Measurements from ENCODE around the gene PARP16.
"Not testable (repeated sequence)": the region's sequence is repeated elsewhere in the genome, so short reads cannot be mapped to it uniquely, and the experiment has no call there.

PARP16 gene

DNA sequence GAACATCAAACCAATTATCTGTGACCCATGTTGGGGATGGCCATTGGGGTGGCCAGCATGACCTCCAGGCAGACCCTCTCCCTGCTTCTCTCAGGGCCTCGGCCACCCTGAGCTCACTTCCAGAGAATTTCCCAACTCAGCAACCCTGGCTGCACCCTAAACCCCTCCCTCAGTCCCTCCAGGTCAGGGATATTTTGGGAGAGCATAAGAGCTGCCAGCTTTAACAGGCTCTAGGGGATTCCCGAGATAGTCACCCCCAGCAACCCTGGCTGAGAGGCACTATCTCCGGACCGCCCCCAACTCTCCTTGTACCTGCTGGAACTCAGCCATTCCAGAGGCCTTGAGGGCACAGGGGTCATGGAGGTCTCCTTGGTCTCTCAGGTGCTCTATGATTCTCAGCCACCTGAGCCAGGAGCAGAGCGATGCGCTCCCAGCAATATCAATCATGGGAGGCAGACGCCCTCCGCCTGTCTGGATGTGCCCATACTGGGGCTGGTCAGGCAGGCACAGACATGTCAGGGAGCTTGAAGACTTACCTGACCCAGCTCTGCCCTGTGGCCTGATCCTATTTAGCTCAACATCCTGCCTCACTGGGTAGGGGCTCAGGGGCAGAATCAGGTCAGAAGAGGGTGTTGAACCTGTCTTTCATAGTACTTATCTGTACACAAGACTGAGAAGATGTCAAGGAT lies 40.5 kb downstream of the PARP16 start:
- DNase-seq (ENCODE audit: low read depth, low spot score), result no peak
- Histone ChIP-seq H3K9me3 (ENCODE audit: low read depth, low read length) (no peaks in the 10 kb centered on the region), H3K4me3 (no peak overlapping the region), H3K27ac (no peak overlapping the region), H3K9ac (ENCODE audit: insufficient read length) (no peak overlapping the region), H3K36me3 (ENCODE audit: insufficient read depth, low read length) (no peaks in the 10 kb centered on the region)
- TF ChIP-seq POLR2AphosphoS5 (IDR thresholded peaks at IDR 0.05; ENCODE audit: borderline replicate concordance, low read depth, low read length), result no peak
- no peak for TF ChIP-seq FOXP2 (optimal IDR thresholded peaks at IDR 0.05; ENCODE audit: control extremely low read depth, extremely low read length, insufficient read depth)

- Histone ChIP-seq H3K9me3 (ENCODE audit: low read depth, low read length) (no peaks in the 10 kb centered on the region), H3K36me3 (ENCODE audit: insufficient read depth, low read length) (no peaks in the 10 kb centered on the region), H3K9ac (ENCODE audit: insufficient read length) (no peak overlapping the region), H3K27ac (no peak overlapping the region), H3K4me3 (no peak overlapping the region)
- TF ChIP-seq FOXP2 (optimal IDR thresholded peaks at IDR 0.05; ENCODE audit: control extremely low read depth, extremely low read length, insufficient read depth), result no peak
- TF ChIP-seq EZH2 (IDR thresholded peaks at IDR 0.05), result no peak
- TF ChIP-seq POLR2AphosphoS5 (IDR thresholded peaks at IDR 0.05; ENCODE audit: borderline replicate concordance, low read depth, low read length), result no peak
- DNase-seq (ENCODE audit: low read depth, low spot score), result no peak
Measured at GRCh38 chr15:65245096-65245856, 41.4 kb downstream of the PARP16 start.

DNA sequence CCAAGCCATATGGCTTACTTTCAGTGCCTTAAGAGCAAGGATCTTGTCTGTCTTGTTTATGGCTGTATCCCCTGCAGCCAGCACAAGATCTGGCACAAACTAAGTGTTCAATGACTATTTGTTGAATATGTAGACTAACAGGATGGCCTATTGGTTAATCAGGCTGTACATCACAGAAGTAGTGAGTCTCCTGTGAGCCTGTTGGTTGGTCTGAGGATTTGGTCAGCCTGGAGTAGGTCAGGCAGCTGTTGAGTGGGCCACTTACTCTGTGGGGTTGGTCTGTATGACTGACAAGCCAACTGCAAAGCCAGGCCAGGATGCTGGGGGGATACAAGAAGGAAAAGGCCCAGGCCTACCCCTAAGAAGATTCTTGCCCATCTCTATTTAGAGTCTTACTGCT lies 42.0 kb downstream of the PARP16 start:
- Histone ChIP-seq H3K36me3 (ENCODE audit: insufficient read depth, low read length) (no peaks in the 10 kb centered on the region), H3K9me3 (ENCODE audit: low read depth, low read length) (no peaks in the 10 kb centered on the region), H3K9ac (ENCODE audit: insufficient read length) (no peak overlapping the region), H3K27ac (no peak overlapping the region), H3K4me3 (no peak overlapping the region)
- no peak for DNase-seq (ENCODE audit: low read depth, low spot score)
- TF ChIP-seq EZH2 (IDR thresholded peaks at IDR 0.05) (no peak), POLR2AphosphoS5 (IDR thresholded peaks at IDR 0.05; ENCODE audit: borderline replicate concordance, low read depth, low read length) (no peak), FOXP2 (optimal IDR thresholded peaks at IDR 0.05; ENCODE audit: control extremely low read depth, extremely low read length, insufficient read depth) (no peak)

GRCh38 chr15:65236443-65236842 lies 50.2 kb downstream of the PARP16 start:
- not testable (repeated sequence) for H3K4me3 ChIP-seq; H3K9me3 ChIP-seq (ENCODE audit: low read depth, low read length); H3K27ac ChIP-seq; H3K9ac ChIP-seq (ENCODE audit: insufficient read length); H3K36me3 ChIP-seq (ENCODE audit: insufficient read depth, low read length); DNase-seq (ENCODE audit: low read depth, low spot score)

DNA sequence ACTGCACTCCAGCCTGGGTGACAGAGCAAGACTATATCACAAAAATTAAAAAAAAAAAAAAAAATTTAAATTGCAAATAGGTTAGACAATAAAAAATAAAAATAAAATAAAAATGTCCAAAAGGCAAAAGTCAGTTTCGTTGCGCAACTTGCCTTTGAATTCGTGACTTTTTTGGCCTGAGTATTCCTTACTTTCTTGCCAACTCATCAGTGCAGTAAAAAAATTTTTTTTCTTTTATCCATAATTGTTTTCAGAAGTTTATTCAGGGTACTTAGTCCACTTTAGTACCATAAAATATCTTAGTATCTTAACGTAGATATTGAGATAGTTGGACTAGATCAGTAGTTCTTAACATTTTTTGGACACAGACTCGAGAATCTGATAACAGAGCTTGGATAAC lies 53.0 kb downstream of the PARP16 start:
- DNase-seq (ENCODE audit: low read depth, low spot score), result no peak
- Histone ChIP-seq H3K9ac (ENCODE audit: insufficient read length) (no peak overlapping the region), H3K4me3 (no peak overlapping the region), H3K27ac (no peak overlapping the region), H3K9me3 (ENCODE audit: low read depth, low read length) (no peaks in the 10 kb centered on the region), H3K36me3 (ENCODE audit: insufficient read depth, low read length) (no peaks in the 10 kb centered on the region)
- no peak for TF ChIP-seq POLR2AphosphoS5 (IDR thresholded peaks at IDR 0.05; ENCODE audit: borderline replicate concordance, low read depth, low read length)
- TF ChIP-seq FOXP2 (optimal IDR thresholded peaks at IDR 0.05; ENCODE audit: control extremely low read depth, extremely low read length, insufficient read depth), result no peak
- TF ChIP-seq EZH2 (IDR thresholded peaks at IDR 0.05), result no peak

DNA sequence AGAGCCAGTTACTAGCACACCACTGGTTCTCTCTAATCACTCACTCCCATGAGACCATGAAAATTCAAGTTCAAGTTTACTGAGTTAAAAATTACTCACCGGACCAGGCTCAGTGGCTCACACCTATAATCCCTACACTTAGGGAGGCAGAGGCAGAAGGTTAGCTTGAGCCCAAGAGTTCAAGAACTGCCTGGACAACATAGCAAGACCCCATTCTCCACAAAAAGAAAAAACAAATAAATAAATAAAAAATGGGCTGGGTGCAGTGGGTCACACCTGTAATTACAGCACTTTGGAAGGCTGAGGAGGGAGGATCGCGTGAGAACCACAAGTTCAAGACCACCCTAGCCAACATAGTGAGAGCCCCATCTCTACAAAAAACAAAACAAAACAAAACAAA lies 54.2 kb downstream of the PARP16 start:
- Histone ChIP-seq H3K4me3 (no peak overlapping the region), H3K27ac (no peak overlapping the region), H3K36me3 (ENCODE audit: insufficient read depth, low read length) (no peaks in the 10 kb centered on the region), H3K9ac (ENCODE audit: insufficient read length) (no peak overlapping the region), H3K9me3 (ENCODE audit: low read depth, low read length) (no peaks in the 10 kb centered on the region)
- no peak for DNase-seq (ENCODE audit: low read depth, low spot score)
- TF ChIP-seq EZH2 (IDR thresholded peaks at IDR 0.05) (no peak), POLR2AphosphoS5 (IDR thresholded peaks at IDR 0.05; ENCODE audit: borderline replicate concordance, low read depth, low read length) (no peak), FOXP2 (optimal IDR thresholded peaks at IDR 0.05; ENCODE audit: control extremely low read depth, extremely low read length, insufficient read depth) (no peak)

- TF ChIP-seq EZH2 (IDR thresholded peaks at IDR 0.05) (no peak), POLR2AphosphoS5 (IDR thresholded peaks at IDR 0.05; ENCODE audit: borderline replicate concordance, low read depth, low read length) (no peak), FOXP2 (optimal IDR thresholded peaks at IDR 0.05; ENCODE audit: control extremely low read depth, extremely low read length, insufficient read depth) (no peak)
- no peak for DNase-seq (ENCODE audit: low read depth, low spot score)
- no peak overlapping the region for H3K9ac ChIP-seq (ENCODE audit: insufficient read length)
- no peak overlapping the region for H3K4me3 ChIP-seq
- H3K27ac ChIP-seq, result no peak overlapping the region
- H3K9me3 ChIP-seq (ENCODE audit: low read depth, low read length), result no peaks in the 10 kb centered on the region
- no peaks in the 10 kb centered on the region for H3K36me3 ChIP-seq (ENCODE audit: insufficient read depth, low read length)
Measured at GRCh38 chr15:65231306-65231705, 55.4 kb downstream of the PARP16 start.

GRCh38 chr15:65226901-65227300 lies 59.8 kb downstream of the PARP16 start:
- H3K9ac ChIP-seq (ENCODE audit: insufficient read length); H3K36me3 ChIP-seq (ENCODE audit: insufficient read depth, low read length); DNase-seq (ENCODE audit: low read depth, low spot score); H3K9me3 ChIP-seq (ENCODE audit: low read depth, low read length); H3K27ac ChIP-seq; H3K4me3 ChIP-seq: not testable (repeated sequence)

GRCh38 chr15:65226221-65226620 lies 60.5 kb downstream of the PARP16 start:
- Histone ChIP-seq H3K9me3 (ENCODE audit: low read depth, low read length) (no peaks in the 10 kb centered on the region), H3K4me3 (no peak overlapping the region), H3K27ac (no peak overlapping the region), H3K9ac (ENCODE audit: insufficient read length) (no peak overlapping the region), H3K36me3 (ENCODE audit: insufficient read depth, low read length) (no peaks in the 10 kb centered on the region)
- DNase-seq (ENCODE audit: low read depth, low spot score), result no peak
- TF ChIP-seq EZH2 (IDR thresholded peaks at IDR 0.05), result no peak
